ENCODE data around the gene RPE65. TPM values are rescaled to one million over a fixed set of nuclear protein-coding genes. Genes with fewer than 3 reads are reported as not detected.
"Not testable (repeated sequence)": the region's sequence is repeated elsewhere in the genome, so short reads cannot be mapped to it uniquely, and the experiment has no call there.

The RPE65 gene
- total RNA-seq = not detected

DNA sequence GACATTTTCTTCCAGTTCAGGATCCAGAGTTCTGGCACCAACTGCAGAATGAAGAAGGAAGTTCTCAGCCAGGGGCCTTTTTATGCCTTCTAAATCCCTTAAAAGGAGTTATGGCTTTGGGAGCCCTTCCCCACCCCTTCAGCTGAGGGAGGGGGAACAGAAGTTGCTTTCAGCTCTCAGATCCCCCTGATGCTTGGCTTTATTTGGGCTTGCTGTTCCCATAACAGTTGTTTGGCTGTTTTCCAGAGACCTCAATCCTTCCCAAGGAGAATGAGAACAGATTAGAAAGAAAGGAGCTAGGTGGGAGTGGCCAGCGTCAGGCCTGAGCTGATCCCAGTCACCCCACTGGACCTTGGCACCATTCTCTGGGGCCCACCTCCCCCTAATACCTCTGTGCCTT lies at the start of gene RPE65:
RPE65 (minus strand) TSS at position 54 of the 400 bp plus-strand sequence; CDS start at position 5, 49 bp downstream.
- H3K36me3 Mint-ChIP-seq (ENCODE audit: low read depth) = no peaks in the 10 kb centered on the region
- H3K4me1 Mint-ChIP-seq = no peaks in the 10 kb centered on the region
- H3K9me3 Mint-ChIP-seq = no peaks in the 10 kb centered on the region
- ChIA-PET POLR2A (no interaction called here), CTCF (no interaction called here)
- no peak within 1 kb of the TSS for H3K4me3 Mint-ChIP-seq
- DNase-seq = no peak
- no peaks in the 10 kb centered on the region for H3K27me3 Mint-ChIP-seq
- H3K27ac Mint-ChIP-seq = no peak within 1 kb of the TSS

GRCh38 chr1:68497358-68497698 lies 47.6 kb upstream of the RPE65 start:
- H3K27ac Mint-ChIP-seq = peak overlapping the region; percentile 87

GRCh38 chr1:68496680-68497357 lies 47.1 kb upstream of the RPE65 start, which contains the start of gene DEPDC1:
Gene DEPDC1, minus strand, starts transcription at chr1:68497082. Its CDS starts 83 bp downstream, at chr1:68496999.
- Mint-ChIP-seq H3K27ac (peak within 1 kb of the TSS; percentile 87), H3K4me3 (peak within 1 kb of the TSS; percentile 91), H3K9me3 (peaks cover 3% of the 10 kb centered on the region), H3K36me3 (ENCODE audit: low read depth) (peaks cover 20% of the 10 kb centered on the region), H3K27me3 (peaks cover 19% of the 10 kb centered on the region), H3K4me1 (peaks cover 37% of the 10 kb centered on the region)
- ChIA-PET CTCF (no interaction called here), POLR2A (interaction anchor here (0.6 to 1.7 kb wide), 4 partner anchors 9 to 1710 kb away, joined by 3 to 5 read pairs (median 4); no protein-coding TSS in a partner anchor)
- DNase-seq = peak; percentile 89

More at GRCh38 chr1:68497358-68497698, 47.6 kb upstream of the RPE65 start:
- Mint-ChIP-seq H3K27me3 (peaks cover 22% of the 10 kb centered on the region), H3K4me1 (peaks cover 39% of the 10 kb centered on the region), H3K9me3 (peaks cover 3% of the 10 kb centered on the region), H3K4me3 (peak overlapping the region; percentile 91), H3K36me3 (ENCODE audit: low read depth) (peaks cover 17% of the 10 kb centered on the region)
- no peak for DNase-seq
- ChIA-PET CTCF (no interaction called here), POLR2A (interaction anchor here (0.6 to 1.7 kb wide), 4 partner anchors 9 to 1709 kb away, joined by 3 to 5 read pairs (median 4); no protein-coding TSS in a partner anchor)

DNA sequence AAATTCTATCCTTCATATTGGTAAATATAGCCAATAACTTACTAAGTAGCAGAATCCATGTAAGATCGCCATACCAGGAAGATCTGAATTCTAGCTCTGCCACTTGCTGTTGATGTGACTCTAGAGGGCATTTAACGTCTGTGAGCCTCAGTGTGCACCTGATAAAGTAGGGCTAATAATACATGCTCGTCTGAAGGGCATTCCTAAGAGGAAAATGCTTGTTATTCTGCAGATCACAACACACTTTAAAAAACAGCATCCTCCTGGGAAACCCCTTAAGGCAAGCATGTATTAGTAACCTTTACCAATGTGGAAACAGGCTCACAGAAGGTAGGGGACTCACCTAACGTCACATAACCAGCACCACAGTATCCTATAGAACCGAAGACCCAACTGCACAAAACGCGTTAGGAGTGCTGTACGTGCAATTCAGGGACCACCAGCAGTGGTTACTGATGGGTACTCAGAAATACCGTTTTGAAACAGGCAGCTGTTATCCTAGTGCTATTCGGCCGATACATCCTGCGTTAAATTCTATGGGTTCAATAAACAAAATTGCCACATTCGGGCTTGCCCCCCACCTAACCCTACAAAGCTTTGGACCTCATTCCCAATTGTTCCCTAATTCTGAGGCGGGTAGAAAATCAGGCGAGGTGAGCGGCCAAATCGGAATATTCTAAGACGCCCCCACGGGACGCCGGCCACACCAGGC lies 46.4 kb upstream of the RPE65 start:
- peak overlapping the region; percentile 91 for H3K4me3 Mint-ChIP-seq

GRCh38 chr1:68495532-68495931 lies 45.8 kb upstream of the RPE65 start:
- Mint-ChIP-seq H3K27me3 (peaks cover 12% of the 10 kb centered on the region), H3K9me3 (peaks cover 3% of the 10 kb centered on the region), H3K36me3 (ENCODE audit: low read depth) (peaks cover 27% of the 10 kb centered on the region), H3K27ac (peak overlapping the region; percentile 87), H3K4me1 (peaks cover 30% of the 10 kb centered on the region), H3K4me3 (peak overlapping the region; percentile 91)
- POLR2A ChIA-PET = no interaction called here
- no peak for DNase-seq
- CTCF ChIA-PET = interaction anchor here (1.0 to 2.0 kb wide), 3 partner anchors 8 to 26 kb away, joined by 3 to 8 read pairs (median 3); no protein-coding TSS in a partner anchor

More for the DNA sequence above, 46.4 kb upstream of the RPE65 start:
- H3K27me3 Mint-ChIP-seq = peaks cover 15% of the 10 kb centered on the region
- H3K9me3 Mint-ChIP-seq = peaks cover 3% of the 10 kb centered on the region
- POLR2A ChIA-PET = interaction anchor here (1.7 kb wide), 1 partner anchor 1710 kb away, joined by 4 read pairs; no protein-coding TSS in a partner anchor
- peaks cover 33% of the 10 kb centered on the region for H3K4me1 Mint-ChIP-seq
- peaks cover 21% of the 10 kb centered on the region for H3K36me3 Mint-ChIP-seq (ENCODE audit: low read depth)
- peak overlapping the region; percentile 87 for H3K27ac Mint-ChIP-seq
- CTCF ChIA-PET = interaction anchor here (1.0 to 2.0 kb wide), 3 partner anchors 8 to 26 kb away, joined by 3 to 8 read pairs (median 3); no protein-coding TSS in a partner anchor
- DNase-seq = peak; percentile 17

DNA sequence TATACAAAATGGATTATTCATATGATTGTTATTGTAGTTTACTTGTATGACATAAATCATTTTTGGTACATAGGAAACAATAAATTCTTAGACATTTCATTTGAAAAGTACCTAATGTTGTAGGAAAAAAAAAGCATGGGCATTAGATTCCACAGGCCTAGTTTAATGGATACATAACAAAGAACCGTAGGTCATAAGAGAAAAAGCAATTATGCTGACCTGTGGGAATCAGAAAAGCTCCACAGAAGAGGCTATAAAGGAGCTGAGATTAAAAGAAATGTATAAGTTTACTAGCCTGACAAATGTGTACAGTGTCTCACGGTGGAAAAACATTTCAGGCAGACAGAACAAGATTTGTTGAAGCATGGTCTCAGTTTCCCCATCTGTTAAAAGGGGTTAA lies 43.4 kb upstream of the RPE65 start:
- no peak for DNase-seq
- H3K9me3 Mint-ChIP-seq = peaks cover 2% of the 10 kb centered on the region
- H3K27ac Mint-ChIP-seq = no peak overlapping the region
- no peak overlapping the region for H3K4me3 Mint-ChIP-seq
- peaks cover 3% of the 10 kb centered on the region for H3K27me3 Mint-ChIP-seq
- peaks cover 37% of the 10 kb centered on the region for H3K36me3 Mint-ChIP-seq (ENCODE audit: low read depth)
- peaks cover 30% of the 10 kb centered on the region for H3K4me1 Mint-ChIP-seq
- CTCF ChIA-PET = no interaction called here
- POLR2A ChIA-PET = no interaction called here

DNA sequence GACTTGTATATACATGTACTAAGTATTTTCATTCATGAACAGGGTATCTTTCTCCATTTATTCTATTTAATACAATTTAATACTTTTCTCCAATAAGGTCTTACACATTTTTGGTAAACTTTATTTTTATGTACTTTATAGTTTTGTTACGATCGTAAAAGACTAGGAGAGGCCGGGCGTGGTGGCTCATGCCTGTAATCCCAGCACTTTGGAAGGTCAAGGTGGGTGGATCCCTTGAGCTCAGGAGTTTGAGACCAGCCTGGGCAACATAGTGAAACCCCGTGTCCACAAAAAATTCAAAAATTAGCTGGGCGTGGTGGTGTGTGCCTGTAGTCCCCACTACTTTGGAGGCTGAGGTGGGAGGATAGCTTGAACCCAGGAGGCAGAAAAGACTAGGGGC lies 42.5 kb upstream of the RPE65 start:
- Mint-ChIP-seq H3K4me1 (peaks cover 24% of the 10 kb centered on the region), H3K36me3 (ENCODE audit: low read depth) (peaks cover 38% of the 10 kb centered on the region)
- DNase-seq, POLR2A ChIA-PET, H3K4me3 Mint-ChIP-seq, H3K27me3 Mint-ChIP-seq, H3K9me3 Mint-ChIP-seq, H3K27ac Mint-ChIP-seq, CTCF ChIA-PET: not testable (repeated sequence)

GRCh38 chr1:68490046-68490651 lies 40.4 kb upstream of the RPE65 start:
- DNase-seq = no peak
- ChIA-PET CTCF (no interaction called here), POLR2A (no interaction called here)
- peaks cover 16% of the 10 kb centered on the region for H3K4me1 Mint-ChIP-seq
- no peak overlapping the region for H3K4me3 Mint-ChIP-seq
- peaks cover 2% of the 10 kb centered on the region for H3K9me3 Mint-ChIP-seq
- no peak overlapping the region for H3K27ac Mint-ChIP-seq
- H3K27me3 Mint-ChIP-seq = no peaks in the 10 kb centered on the region
- peaks cover 45% of the 10 kb centered on the region for H3K36me3 Mint-ChIP-seq (ENCODE audit: low read depth)

DNA sequence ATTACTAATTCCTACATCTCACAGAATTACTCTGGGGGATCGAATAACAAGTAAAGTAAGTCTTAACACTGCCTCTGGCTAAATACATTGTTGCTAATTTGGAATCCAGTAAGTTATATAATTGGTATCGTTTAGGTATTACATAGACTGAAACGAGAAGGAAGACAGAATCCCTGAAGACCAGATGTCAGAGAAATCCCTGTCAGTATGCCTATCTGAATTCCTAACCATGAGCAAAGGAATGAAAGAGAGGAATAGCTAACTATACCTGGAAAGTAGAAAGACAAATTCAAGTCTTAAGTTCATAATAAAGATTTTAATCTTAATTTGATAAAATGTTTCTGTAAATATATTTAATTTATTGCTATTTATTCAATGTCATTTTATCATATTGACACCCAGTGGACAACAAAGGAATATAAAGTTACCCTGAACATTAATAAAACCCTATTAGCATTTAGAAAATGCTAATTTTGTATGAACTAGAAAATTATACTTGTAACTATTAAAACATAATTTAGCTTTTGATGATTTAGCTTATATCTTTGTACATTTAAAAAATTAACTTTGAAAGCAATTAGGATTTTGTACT lies 35.8 kb upstream of the RPE65 start:
- no peak overlapping the region for H3K4me3 Mint-ChIP-seq
- DNase-seq = no peak
- peaks cover 2% of the 10 kb centered on the region for H3K9me3 Mint-ChIP-seq
- no peaks in the 10 kb centered on the region for H3K27me3 Mint-ChIP-seq
- ChIA-PET CTCF (no interaction called here), POLR2A (no interaction called here)
- H3K27ac Mint-ChIP-seq = no peak overlapping the region
- H3K36me3 Mint-ChIP-seq (ENCODE audit: low read depth) = peaks cover 47% of the 10 kb centered on the region
- H3K4me1 Mint-ChIP-seq = no peaks in the 10 kb centered on the region

GRCh38 chr1:68484618-68485017 lies 34.9 kb upstream of the RPE65 start:
- H3K4me1 Mint-ChIP-seq = no peaks in the 10 kb centered on the region
- DNase-seq = no peak
- H3K36me3 Mint-ChIP-seq (ENCODE audit: low read depth) = peaks cover 48% of the 10 kb centered on the region
- ChIA-PET CTCF (interaction anchor here (0.9 to 1.4 kb wide), 2 partner anchors 10 to 11 kb away, joined by 3 read pairs; no protein-coding TSS in a partner anchor), POLR2A (no interaction called here)
- no peaks in the 10 kb centered on the region for H3K27me3 Mint-ChIP-seq
- no peak overlapping the region for H3K27ac Mint-ChIP-seq
- no peak overlapping the region for H3K4me3 Mint-ChIP-seq
- H3K9me3 Mint-ChIP-seq = no peaks in the 10 kb centered on the region

- POLR2A ChIA-PET = no interaction called here
- Mint-ChIP-seq H3K4me1 (no peaks in the 10 kb centered on the region), H3K9me3 (no peaks in the 10 kb centered on the region), H3K4me3 (no peak overlapping the region), H3K27me3 (no peaks in the 10 kb centered on the region), H3K36me3 (ENCODE audit: low read depth) (peaks cover 53% of the 10 kb centered on the region), H3K27ac (no peak overlapping the region)
- no peak for DNase-seq
- CTCF ChIA-PET = no interaction called here
Measured at GRCh38 chr1:68481041-68481440, 31.3 kb upstream of the RPE65 start.

DNA sequence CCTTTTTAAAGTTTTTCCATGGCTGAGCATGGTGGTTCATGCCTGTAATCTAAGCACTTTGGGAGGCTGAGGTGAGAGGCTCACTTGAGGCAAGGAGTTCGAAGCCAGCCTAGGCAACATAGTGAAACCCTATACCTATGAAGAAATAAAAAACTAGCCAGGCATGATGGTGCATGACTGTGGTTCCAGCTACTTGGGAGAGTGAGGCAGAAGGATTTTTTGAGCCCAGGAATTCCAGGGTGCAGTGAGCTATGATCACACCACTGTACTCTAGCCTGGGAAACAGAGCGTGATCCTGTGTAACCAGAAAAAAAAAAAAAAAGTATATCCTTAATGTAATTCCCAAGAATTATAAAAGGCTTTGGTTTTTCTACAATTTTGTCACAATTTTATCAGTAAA lies 29.7 kb upstream of the RPE65 start:
- no peak overlapping the region for H3K27ac Mint-ChIP-seq
- no peaks in the 10 kb centered on the region for H3K9me3 Mint-ChIP-seq
- CTCF ChIA-PET = interaction anchor here (0.7 to 1.1 kb wide), 3 partner anchors 9 to 105 kb away, joined by 3 read pairs; no protein-coding TSS in a partner anchor
- DNase-seq = no peak
- peaks cover 49% of the 10 kb centered on the region for H3K36me3 Mint-ChIP-seq (ENCODE audit: low read depth)
- no peaks in the 10 kb centered on the region for H3K27me3 Mint-ChIP-seq
- no peaks in the 10 kb centered on the region for H3K4me1 Mint-ChIP-seq
- POLR2A ChIA-PET = no interaction called here
- no peak overlapping the region for H3K4me3 Mint-ChIP-seq

- Mint-ChIP-seq H3K4me3 (no peak overlapping the region), H3K4me1 (no peaks in the 10 kb centered on the region), H3K9me3 (no peaks in the 10 kb centered on the region), H3K36me3 (ENCODE audit: low read depth) (peaks cover 51% of the 10 kb centered on the region), H3K27ac (no peak overlapping the region), H3K27me3 (no peaks in the 10 kb centered on the region)
- CTCF ChIA-PET = interaction anchor here (0.8 kb wide), 1 partner anchor 8 kb away, joined by 3 read pairs; no protein-coding TSS in a partner anchor
- POLR2A ChIA-PET = no interaction called here
- no peak for DNase-seq
Measured at GRCh38 chr1:68478662-68479061, 28.9 kb upstream of the RPE65 start.
